Measurements from ENCODE around the gene CHCHD3. TPM values are rescaled to one million over a fixed set of nuclear protein-coding genes. Genes with fewer than 3 reads are reported as not detected.

The CHCHD3 gene
- polyA plus RNA-seq, 2 of the 4 experiments (the other 2 are of a cell fraction) = 96.7 to 139 TPM

- Histone ChIP-seq H3K9me3 (0 out of 3 replicates have a peak, but pooled peaks cover 5% of the 10 kb centered on the region), H3K4me2 (no peak overlapping the region), H3K27ac (no peak overlapping the region), H3K4me3 (no peak overlapping the region), H3K4me1 (no peaks in the 10 kb centered on the region)
- WGBS (ENCODE audit: missing lambda C conversion rate) = 78% methylated on average over 11 of the region's 11 CpGs
- FAIRE-seq (no peak), DNase-seq (ENCODE audit: low read depth in 1 of 2, low spot score in 1 of 2) (no peak), ATAC-seq (no peak)
- ChIA-PET CTCF (interaction anchor here (0.9 to 2.0 kb wide), 3 partner anchors 11 to 1670 kb away, joined by 3 to 4 read pairs (median 3); no protein-coding TSS in a partner anchor), POLR2A (no interaction called here)
- no peak for TF ChIP-seq HDAC2 (IDR thresholded peaks at IDR 0.05)
- TF ChIP-seq MAFK (IDR thresholded peaks at IDR 0.05; ENCODE audit: partially characterized antibody) = no peak
- TF ChIP-seq JUNB (IDR thresholded peaks at IDR 0.05) = no peak
- TF ChIP-seq REST (IDR thresholded peaks at IDR 0.05) = no peak
- no peak for TF ChIP-seq RARB (CRISPR knock-in tag; IDR thresholded peaks at IDR 0.05)
- no peak for TF ChIP-seq USF2 (IDR thresholded peaks at IDR 0.05)
Observed at GRCh38 chr7:132750530-132751217, 331.2 kb downstream of the CHCHD3 start.

GRCh38 chr7:132750096-132750495, 331.8 kb downstream of the CHCHD3 start:
- DNase-seq (ENCODE audit: low read depth in 1 of 2, low spot score in 1 of 2) = no peak
- ChIA-PET CTCF (interaction anchor here (2.0 kb wide), 1 partner anchor 12 kb away, joined by 4 read pairs; no protein-coding TSS in a partner anchor), POLR2A (no interaction called here)
- Histone ChIP-seq H3K9me3 (0 out of 3 replicates have a peak, but pooled peaks cover 6% of the 10 kb centered on the region), H3K27ac (no peak overlapping the region), H3K4me1 (no peaks in the 10 kb centered on the region), H3K4me3 (no peak overlapping the region), H3K4me2 (no peak overlapping the region)
- WGBS (ENCODE audit: missing lambda C conversion rate) = 69% methylated on average over 7 of the region's 7 CpGs
- no peak for ATAC-seq
- FAIRE-seq = no peak
- TF ChIP-seq FOSB (CRISPR knock-in tag; IDR thresholded peaks at IDR 0.05) (no peak), NR3C1 (IDR thresholded peaks at IDR 0.05) (no peak), CHD2 (IDR thresholded peaks at IDR 0.05; ENCODE audit: low read length, partially characterized antibody) (no peak), HDAC2 (IDR thresholded peaks at IDR 0.05) (no peak), HOXB5 (CRISPR knock-in tag; IDR thresholded peaks at IDR 0.05) (no peak), NFE2L2 (conservative IDR thresholded peaks at IDR 0.05; ENCODE audit: low read length) (no peak), CTCF (IDR thresholded peaks at IDR 0.05) (no peak), ZFP36 (IDR thresholded peaks at IDR 0.05; ENCODE audit: borderline replicate concordance, partially characterized antibody) (no peak)
- TF ChIP-seq, protein P1, sequence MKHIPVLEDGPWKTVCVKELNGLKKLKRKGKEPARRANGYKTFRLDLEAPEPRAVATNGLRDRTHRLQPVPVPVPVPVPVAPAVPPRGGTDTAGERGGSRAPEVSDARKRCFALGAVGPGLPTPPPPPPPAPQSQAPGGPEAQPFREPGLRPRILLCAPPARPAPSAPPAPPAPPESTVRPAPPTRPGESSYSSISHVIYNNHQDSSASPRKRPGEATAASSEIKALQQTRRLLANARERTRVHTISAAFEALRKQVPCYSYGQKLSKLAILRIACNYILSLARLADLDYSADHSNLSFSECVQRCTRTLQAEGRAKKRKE (CRISPR knock-in tag; IDR thresholded peaks at IDR 0.05; ENCODE audit: low read depth) = no peak

- H3K4me1 ChIP-seq = peaks cover 8% of the 10 kb centered on the region; the same call in 1 of the 3 replicates
- CTCF ChIA-PET = interaction anchor here (0.9 to 1.2 kb wide), 2 partner anchors 9 to 15 kb away, joined by 3 to 5 read pairs; no protein-coding TSS in a partner anchor
- ATAC-seq = no peak
Observed at GRCh38 chr7:132745510-132745909, 336.4 kb downstream of the CHCHD3 start.

More at GRCh38 chr7:132745510-132745909, 336.4 kb downstream of the CHCHD3 start:
- Histone ChIP-seq H3K4me3 (no peak overlapping the region), H3K27ac (no peak overlapping the region), H3K4me2 (no peak overlapping the region), H3K9me3 (peaks cover 40% of the 10 kb centered on the region)
- TF ChIP-seq ZNF302 (CRISPR knock-in tag; IDR thresholded peaks at IDR 0.05) (no peak), EHMT2 (IDR thresholded peaks at IDR 0.05; ENCODE audit: low read depth) (no peak), KDM5A (IDR thresholded peaks at IDR 0.05) (no peak), BHLHE40 (IDR thresholded peaks at IDR 0.05; ENCODE audit: low read depth, low read length) (no peak), HEYL (CRISPR knock-in tag; IDR thresholded peaks at IDR 0.05) (no peak), BCL3 (IDR thresholded peaks at IDR 0.05) (no peak)
- FAIRE-seq = no peak
- POLR2A ChIA-PET = no interaction called here
- DNase-seq (ENCODE audit: low read depth in 1 of 2, low spot score in 1 of 2) = no peak
